OCI-LY1 (cell line): Measurements from ENCODE around the gene HYDIN.

Experiments used
- EZH2 ChIP-seq: fragments of 200-600 bp; sonication (generic), shearing (Covaris generic); IDR thresholded peaks from 2 replicates; pipeline ENCODE4 v1.8.0; 2017; ENCODE audit warnings: borderline replicate concordance, mixed run types, mild to moderate bottlenecking, antibody characterized with exemption, low read length, moderate library complexity, mixed read lengths
- TF ChIP-seq, protein P1 (sequence below): fragments of 200-600 bp; sonication (generic), shearing (Covaris generic); IDR thresholded peaks from 2 replicates; pipeline ENCODE4 v1.5.1; 2017; ENCODE audit warnings: mild to moderate bottlenecking, antibody characterized with exemption, low read length, moderate library complexity, mixed read lengths

DNA sequence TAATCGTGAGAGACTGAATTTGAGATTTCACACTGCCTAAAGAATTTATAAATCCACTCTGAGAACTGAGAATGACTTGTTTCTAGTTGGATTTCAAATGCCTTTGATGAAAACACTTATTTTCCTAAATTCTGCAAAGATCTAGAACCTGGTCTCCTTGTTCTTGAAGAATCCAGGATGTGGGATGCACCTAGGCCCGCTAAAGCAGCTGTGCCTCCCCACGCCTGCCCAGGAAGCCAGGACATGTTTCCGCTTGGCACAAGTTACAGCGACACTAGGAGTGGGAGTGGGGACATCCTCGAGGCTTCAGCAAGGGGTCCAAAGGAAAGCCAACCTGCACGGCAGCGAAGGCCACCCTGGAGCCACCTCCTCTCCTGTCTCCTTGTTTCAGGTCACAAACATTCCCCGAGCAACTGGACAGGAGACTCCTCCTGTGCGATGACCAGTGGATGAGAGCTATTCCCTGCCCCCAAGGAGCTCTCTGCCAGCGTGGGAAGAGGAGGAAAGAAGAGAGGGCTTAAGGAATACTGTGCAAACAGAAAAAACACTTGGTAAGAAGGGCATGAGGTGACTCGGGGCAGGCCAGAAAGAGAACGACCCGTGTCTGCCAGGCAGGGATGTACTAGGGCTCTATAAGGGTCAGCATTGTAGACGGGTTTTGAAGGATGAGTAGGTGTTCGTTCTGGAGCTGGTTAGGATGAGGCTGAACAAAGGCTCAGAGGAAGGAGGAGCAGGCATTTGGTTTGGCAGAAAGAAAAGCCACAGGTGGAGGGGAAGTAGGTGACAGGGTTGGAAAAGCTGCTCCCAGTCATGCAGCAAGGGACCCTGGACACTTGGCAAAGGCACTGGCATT is 440.7 kb downstream of the HYDIN start:
- TF ChIP-seq, protein P1, sequence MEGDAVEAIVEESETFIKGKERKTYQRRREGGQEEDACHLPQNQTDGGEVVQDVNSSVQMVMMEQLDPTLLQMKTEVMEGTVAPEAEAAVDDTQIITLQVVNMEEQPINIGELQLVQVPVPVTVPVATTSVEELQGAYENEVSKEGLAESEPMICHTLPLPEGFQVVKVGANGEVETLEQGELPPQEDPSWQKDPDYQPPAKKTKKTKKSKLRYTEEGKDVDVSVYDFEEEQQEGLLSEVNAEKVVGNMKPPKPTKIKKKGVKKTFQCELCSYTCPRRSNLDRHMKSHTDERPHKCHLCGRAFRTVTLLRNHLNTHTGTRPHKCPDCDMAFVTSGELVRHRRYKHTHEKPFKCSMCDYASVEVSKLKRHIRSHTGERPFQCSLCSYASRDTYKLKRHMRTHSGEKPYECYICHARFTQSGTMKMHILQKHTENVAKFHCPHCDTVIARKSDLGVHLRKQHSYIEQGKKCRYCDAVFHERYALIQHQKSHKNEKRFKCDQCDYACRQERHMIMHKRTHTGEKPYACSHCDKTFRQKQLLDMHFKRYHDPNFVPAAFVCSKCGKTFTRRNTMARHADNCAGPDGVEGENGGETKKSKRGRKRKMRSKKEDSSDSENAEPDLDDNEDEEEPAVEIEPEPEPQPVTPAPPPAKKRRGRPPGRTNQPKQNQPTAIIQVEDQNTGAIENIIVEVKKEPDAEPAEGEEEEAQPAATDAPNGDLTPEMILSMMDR = no peak
- no peak for TF ChIP-seq EZH2
